Prostate gland (tissue), 2 donors: ENCODE data around the gene LAMB1. TPM values are rescaled to one million over a fixed set of nuclear protein-coding genes. Genes with fewer than 3 reads are reported as not detected.

Experiments used
- DNase-seq: peaks from one replicate; pipeline ENCODE4 v3.0.0-alpha.2; 2019; ENCODE audit warnings: low spot score
- H3K27ac ChIP-seq, 2 donors: fragments of 200-600 bp; sonication (generic); 2 replicates each; pipeline ENCODE4 v1.5.1; 2017 to 2019
- H3K27me3 ChIP-seq: fragments of 200-600 bp; sonication (generic); replicated peaks from 2 replicates; pipeline ENCODE4 v1.5.1; 2019; ENCODE audit not compliant: insufficient read depth
- H3K36me3 ChIP-seq, 2 donors: fragments of 200-600 bp; sonication (generic); 1 replicate in 1 of 2; 2 replicates in 1 of 2; pipeline versions ENCODE4 v1.5.1 to v1.8.1; 2017 to 2019
- H3K4me1 ChIP-seq: fragments of 200-600 bp; sonication (generic); replicated peaks from 2 replicates; pipeline ENCODE4 v1.5.1; 2019
- H3K4me3 ChIP-seq, 2 donors: fragments of 200-600 bp; sonication (generic); 2 replicates each; pipeline ENCODE4 v1.5.1; 2017 to 2019
- H3K9me3 ChIP-seq: fragments of 200-600 bp; sonication (generic); 2 replicates; pipeline ENCODE4 v1.5.1; 2017
- CTCF ChIP-seq, 4 experiments: fragments of 200-600 bp in 2 of 4; fragments of 450-650 bp in 2 of 4; sonication (generic) in 2 of 4; IDR thresholded peaks; 1 replicate in 3 of 4; 2 replicates in 1 of 4; pipeline ENCODE4 v1.5.1; 2016 to 2019; ENCODE audit warnings: antibody characterized with exemption in 4 of 4, mild to moderate bottlenecking in 2 of 4, moderate library complexity in 2 of 4
- POLR2A ChIP-seq: fragments of 450-650 bp; IDR thresholded peaks from one replicate; pipeline ENCODE4 v1.6.1; 2016; ENCODE audit warnings: antibody characterized with exemption, mild to moderate bottlenecking
- POLR2AphosphoS5 ChIP-seq: sonication (generic); formaldehyde crosslinking; IDR thresholded peaks from one replicate; pipeline ENCODE4 v1.6.1; 2017; ENCODE audit warnings: antibody characterized with exemption
- WGBS: methylation state at CpG from one replicate; pipeline ENCODE4 v1.1.5; 2018; 5-methylcytosine and 5-hydroxymethylcytosine counted together
- intact Hi-C: fragments of 100-400 bp; cut with DNase I; formaldehyde crosslinking; loops from one replicate; pipeline ENCODE4 v1.14.2; 2022
- total RNA-seq, 2 donors: library from RNA; depleted of rRNA; stranded (reverse); fragments of >200 nt; gene quantifications; one replicate each; pipeline ENCODE4 v1.1.0, GENCODE V29; 2016

The LAMB1 gene
- total RNA-seq, 2 donors from 2014 or later: 15.5 to 64.1 TPM

GRCh38 chr7:108012499-108013430 lies 9.8 kb upstream of the LAMB1 start:
- WGBS: 95% methylated on average over 8 of the region's 8 CpGs
- no peak for TF ChIP-seq POLR2AphosphoS5
- no peak for TF ChIP-seq CTCF (IDR thresholded peaks at IDR 0.05)
- TF ChIP-seq POLR2A: no peak
- intact Hi-C loops: no loop called here
- no peaks in the 10 kb centered on the region for H3K36me3 ChIP-seq
- DNase-seq: no peak
- H3K27ac ChIP-seq: no peak overlapping the region
- no peak overlapping the region for H3K4me3 ChIP-seq
- H3K27me3 ChIP-seq: no peaks in the 10 kb centered on the region
- no peaks in the 10 kb centered on the region for H3K4me1 ChIP-seq
- no peaks in the 10 kb centered on the region for H3K9me3 ChIP-seq

- H3K27ac ChIP-seq: peak overlapping the region in 1 of 2 donors; percentile 4
These were observed 7.4 kb upstream of the LAMB1 start for GRCh38 chr7:108010377-108010776.

GRCh38 chr7:108009873-108010272 lies 6.9 kb upstream of the LAMB1 start:
- intact Hi-C loops: loop anchor here (10.0 kb wide), 1 partner anchor 135 kb away; no protein-coding TSS in a partner anchor
- TF ChIP-seq CTCF (IDR thresholded peaks at IDR 0.05) (no peak), POLR2A (no peak), POLR2AphosphoS5 (no peak)

More at GRCh38 chr7:108010377-108010776, 7.4 kb upstream of the LAMB1 start:
- Histone ChIP-seq H3K4me3 (no peak overlapping the region), H3K9me3 (no peaks in the 10 kb centered on the region), H3K36me3 (no peaks in the 10 kb centered on the region), H3K4me1 (no peaks in the 10 kb centered on the region), H3K27me3 (no peaks in the 10 kb centered on the region)
- 47% methylated on average over 1 of the region's 1 CpG for WGBS
- intact Hi-C loops: no loop called here
- TF ChIP-seq POLR2A (no peak), POLR2AphosphoS5 (no peak), CTCF (IDR thresholded peaks at IDR 0.05) (no peak)
- DNase-seq: no peak

GRCh38 chr7:108008827-108009226 lies 5.9 kb upstream of the LAMB1 start:
- no peak overlapping the region for H3K27ac ChIP-seq
- H3K4me3 ChIP-seq: no peak overlapping the region
- intact Hi-C loops: loop anchor here (10.0 kb wide), 1 partner anchor 136 kb away; no protein-coding TSS in a partner anchor
- no peaks in the 10 kb centered on the region for H3K36me3 ChIP-seq
- H3K4me1 ChIP-seq: no peaks in the 10 kb centered on the region
- DNase-seq: no peak
- TF ChIP-seq POLR2A (no peak), POLR2AphosphoS5 (no peak), CTCF (IDR thresholded peaks at IDR 0.05) (no peak)
- no peaks in the 10 kb centered on the region for H3K27me3 ChIP-seq
- no peaks in the 10 kb centered on the region for H3K9me3 ChIP-seq

More at GRCh38 chr7:108009873-108010272, 6.9 kb upstream of the LAMB1 start:
- H3K9me3 ChIP-seq: no peaks in the 10 kb centered on the region
- no peaks in the 10 kb centered on the region for H3K36me3 ChIP-seq
- H3K27ac ChIP-seq: no peak overlapping the region
- DNase-seq: no peak
- 63% methylated on average over 4 of the region's 4 CpGs for WGBS
- no peaks in the 10 kb centered on the region for H3K4me1 ChIP-seq
- H3K4me3 ChIP-seq: no peak overlapping the region
- H3K27me3 ChIP-seq: no peaks in the 10 kb centered on the region
